ENCODE results near the gene S100P. TPM values are rescaled to one million over a fixed set of nuclear protein-coding genes. Genes with fewer than 3 reads are reported as not detected.

The S100P gene
- total and polyA plus RNA-seq, 2 donors (not counting 1 experiment from before 2014, with no cell fraction given), result 0.07 TPM; not detected in 1

- no CpG with 5 or more reads among the region's 1 CpG for WGBS (ENCODE audit: insufficient coverage)
- Mint-ChIP-seq H3K27ac (no peak overlapping the region), H3K4me3 (no peak overlapping the region)
Measured at GRCh38 chr4:6671648-6672047, 22.0 kb upstream of the S100P start.

More at GRCh38 chr4:6671648-6672047, 22.0 kb upstream of the S100P start:
- Histone ChIP-seq H3K4me2 (replicated peaks; ENCODE audit: low read depth, low read length, poor library complexity, severe bottlenecking) (no peak overlapping the region), H3K27ac (ENCODE audit: low read length in 2 of 2) (no peak overlapping the region), H3K9me3 (ENCODE audit: control extremely low read depth in 1 of 3, control insufficient read depth in 2 of 3, insufficient read depth in 1 of 3, low read length in 2 of 3) (peaks cover 0 to 2% (median 0%) of the 10 kb centered on the region in 3 donors), H4K20me1 (ENCODE audit: control insufficient read depth, insufficient read depth, low read length, poor library complexity, severe bottlenecking) (peaks cover 17% of the 10 kb centered on the region), H3K4me1 (ENCODE audit: control insufficient read depth in 2 of 2, insufficient read depth in 2 of 2, low read length in 2 of 2) (peaks cover 21 to 29% of the 10 kb centered on the region in 2 donors), H2AFZ (ENCODE audit: insufficient read depth, low read depth, low read length, poor library complexity, severe bottlenecking) (no peak overlapping the region), H3K27me3 (replicated peaks in 1 of 4; ENCODE audit: control extremely low read depth in 1 of 4, control insufficient read depth in 3 of 4, insufficient read depth in 4 of 4, low read length in 3 of 4) (peaks cover 0 to 3% (median 0%) of the 10 kb centered on the region in 4 experiments), H3K79me2 (ENCODE audit: control insufficient read depth, insufficient read depth, low read length) (peaks cover 16% of the 10 kb centered on the region), H3K4me3 (ENCODE audit: control extremely low read depth in 1 of 5, extremely low read depth in 1 of 5, insufficient read depth in 1 of 5, low read depth in 2 of 5, low read length in 4 of 5) (no peak overlapping the region), H3K36me3 (replicated peaks in 1 of 2; ENCODE audit: control extremely low read depth in 1 of 2, control insufficient read depth in 1 of 2, extremely low read depth in 1 of 2, insufficient read depth in 2 of 2, low read length in 1 of 2) (peaks cover 0 to 14% of the 10 kb centered on the region in 2 experiments), H3K9ac (ENCODE audit: low read length) (no peak overlapping the region)
- Mint-ChIP-seq H3K4me1 (peaks cover 30% of the 10 kb centered on the region), H3K27me3 (no peaks in the 10 kb centered on the region), H3K9me3 (ENCODE audit: insufficient read depth) (no peaks in the 10 kb centered on the region)
- ATAC-seq (ENCODE audit: low read depth) (no peak), DNase-seq (no peak)
- ChIA-PET CTCF (interaction anchor here (0.6 to 3.4 kb wide), 2 partner anchors 32 to 202 kb away, joined by 4 to 14 read pairs; no protein-coding TSS in a partner anchor), POLR2A (interaction anchor here (0.6 kb wide), 1 partner anchor 31 kb away, joined by 3 read pairs; the partner anchor contains the start of gene MRFAP1)
- no peak for TF ChIP-seq CTCF (IDR thresholded peaks at IDR 0.05)
- TF ChIP-seq EZH2 (IDR thresholded peaks at IDR 0.05; ENCODE audit: borderline replicate concordance, insufficient read depth, low read depth, low read length, poor library complexity, severe bottlenecking), result no peak
- intact Hi-C loops (cut with micrococcal nuclease), result no loop called here

Data from B cell (primary cell).